Measurements from ENCODE around the gene PIK3CA.
A peak's percentile ranks its signal among the peaks of the same experiment; 100 is the strongest.
"Not testable (repeated sequence)": the region's sequence is repeated elsewhere in the genome, so short reads cannot be mapped to it uniquely, and the experiment has no call there.

PIK3CA gene

DNA sequence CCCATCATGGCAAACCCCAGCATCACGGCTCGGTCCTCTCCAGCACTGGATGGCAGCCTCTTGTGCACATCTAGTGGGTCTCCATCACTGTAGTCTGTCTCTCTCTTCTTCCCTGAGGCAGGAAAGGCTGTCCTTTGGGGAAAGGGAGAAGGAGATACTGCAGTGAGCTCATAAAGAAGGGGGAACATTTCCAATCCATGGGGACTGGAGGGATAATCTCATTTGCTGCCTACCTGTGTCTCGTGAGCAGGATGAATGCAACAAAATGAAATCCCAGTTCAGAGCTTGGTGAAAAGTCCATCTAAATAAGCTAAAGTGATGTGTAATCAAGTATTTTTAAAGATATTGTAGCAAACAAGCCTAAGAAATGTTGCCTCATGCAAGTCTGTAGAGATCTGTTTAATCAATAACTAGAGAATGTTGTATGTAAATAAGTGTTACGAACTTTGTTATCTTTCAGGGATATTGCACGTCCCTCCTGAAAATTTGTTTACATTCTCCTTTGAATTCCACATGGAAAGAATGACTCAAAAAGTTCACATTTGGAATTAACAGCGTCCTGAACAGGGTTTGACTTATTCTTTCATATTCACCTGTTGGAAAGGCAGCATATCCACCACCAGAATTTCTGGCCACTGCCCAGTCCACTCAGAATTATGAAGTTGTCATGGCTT lies 102.8 kb downstream of the PIK3CA start, which contains the start of gene KCNMB3:
KCNMB3 (minus strand) TSS at position 312 of the 674 bp plus-strand sequence; CDS start at position 188, 124 bp downstream.
- no peak for DNase-seq (ENCODE audit: low read depth, low spot score)
- no peak within 1 kb of the TSS for H3K4me3 ChIP-seq (ENCODE audit: low read length)

DNA sequence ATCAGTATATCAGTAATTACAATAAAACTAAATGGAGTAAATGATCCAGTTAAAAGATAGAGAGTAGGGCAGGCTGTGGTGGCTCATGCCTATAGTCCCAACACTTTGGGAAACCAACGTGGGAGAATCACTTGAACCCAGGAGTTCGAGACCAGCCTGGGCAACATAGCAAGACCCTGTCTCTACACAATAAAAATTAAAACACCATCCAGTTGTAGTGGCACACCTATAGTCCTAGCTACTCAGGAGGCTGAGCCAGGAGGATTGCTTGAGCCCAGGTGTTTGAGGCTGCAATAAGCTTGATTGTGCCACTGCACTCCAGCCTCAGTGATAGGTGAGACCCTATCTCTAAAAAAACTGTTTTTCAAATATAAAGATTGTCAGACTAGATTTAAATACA lies 108.7 kb downstream of the PIK3CA start:
- no peak for DNase-seq (ENCODE audit: low read depth, low spot score)
- H3K4me3 ChIP-seq (ENCODE audit: low read length), result no peak overlapping the region

DNA sequence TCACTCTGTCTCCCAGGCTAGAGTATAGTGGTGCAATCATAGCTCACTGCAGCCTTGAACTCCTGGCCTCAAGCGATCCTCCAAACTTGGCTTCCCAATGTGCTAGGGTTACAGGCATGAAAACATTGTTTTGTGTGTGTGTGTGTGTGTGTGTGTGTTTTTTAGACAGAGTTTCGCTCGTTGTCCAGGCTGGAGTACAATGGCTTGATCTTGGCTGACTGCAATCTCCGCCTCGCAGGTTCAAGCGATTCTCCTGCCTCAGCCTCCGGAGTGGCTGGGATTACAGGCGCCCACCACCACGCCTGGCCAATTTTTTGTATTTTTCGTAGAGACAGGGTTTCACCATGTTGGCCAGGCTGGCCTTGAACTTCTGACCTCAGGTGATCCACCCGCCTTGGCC lies 109.6 kb downstream of the PIK3CA start:
- H3K4me3 ChIP-seq (ENCODE audit: low read length); DNase-seq (ENCODE audit: low read depth, low spot score): not testable (repeated sequence)

DNA sequence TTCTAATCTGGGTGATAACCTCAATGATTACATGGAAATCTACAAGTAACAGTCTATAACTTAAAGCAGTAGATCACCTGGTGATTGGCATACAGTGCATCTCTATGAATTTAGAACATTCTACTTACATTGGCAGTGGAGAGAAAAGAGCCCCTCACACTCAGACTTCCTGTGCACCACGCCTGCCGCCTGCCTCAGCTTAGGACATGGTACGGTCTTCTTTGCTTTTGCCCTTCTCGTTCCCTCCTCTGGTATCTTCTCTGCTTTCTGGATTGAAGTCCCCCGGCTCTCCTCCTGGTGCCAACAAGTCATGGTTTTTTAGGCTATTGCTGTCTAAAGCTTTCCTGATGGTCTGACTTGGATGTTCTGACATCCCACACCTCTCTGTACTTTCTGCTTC lies 110.7 kb downstream of the PIK3CA start:
- no peak overlapping the region for H3K4me3 ChIP-seq (ENCODE audit: low read length)
- no peak for DNase-seq (ENCODE audit: low read depth, low spot score)

DNA sequence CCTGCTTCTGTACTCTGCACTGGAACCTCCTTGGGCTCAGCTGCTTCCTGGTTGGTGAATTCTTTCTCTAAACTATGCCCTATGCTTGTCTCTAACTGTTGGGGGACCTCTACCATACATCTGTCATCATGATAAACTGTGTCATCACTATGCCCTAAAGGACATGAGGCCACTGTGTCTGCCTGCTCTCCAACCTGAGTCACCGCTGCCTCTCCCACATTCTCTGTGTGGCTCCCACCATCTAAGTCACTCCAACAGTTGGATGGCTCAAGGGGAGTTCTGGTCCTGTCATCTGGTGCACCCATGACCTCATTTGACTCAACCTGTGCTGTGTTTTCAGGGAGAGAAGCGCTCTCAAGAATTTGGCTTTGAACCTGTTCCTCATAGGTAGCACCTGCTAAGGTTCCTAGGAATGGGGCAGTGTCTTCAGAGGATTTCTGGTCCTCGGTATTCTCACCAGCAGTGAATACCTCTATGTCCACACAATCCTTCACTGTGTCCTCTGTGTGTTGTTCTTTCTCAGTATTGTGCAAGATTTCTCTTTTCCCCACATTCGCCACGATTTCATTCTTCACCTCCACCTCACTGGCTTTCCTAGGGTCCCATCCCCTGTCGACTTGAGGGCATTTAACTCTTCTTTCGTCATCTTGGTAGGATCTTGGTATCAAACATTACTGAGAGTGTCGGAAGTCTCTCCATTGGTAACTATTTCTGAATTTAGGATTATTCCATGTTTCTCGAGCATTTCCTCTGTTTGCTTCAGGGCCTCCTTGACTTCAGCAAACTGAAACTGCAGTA lies 112.0 kb downstream of the PIK3CA start:
- not testable (repeated sequence) for H3K4me3 ChIP-seq (ENCODE audit: low read length); DNase-seq (ENCODE audit: low read depth, low spot score)

DNA sequence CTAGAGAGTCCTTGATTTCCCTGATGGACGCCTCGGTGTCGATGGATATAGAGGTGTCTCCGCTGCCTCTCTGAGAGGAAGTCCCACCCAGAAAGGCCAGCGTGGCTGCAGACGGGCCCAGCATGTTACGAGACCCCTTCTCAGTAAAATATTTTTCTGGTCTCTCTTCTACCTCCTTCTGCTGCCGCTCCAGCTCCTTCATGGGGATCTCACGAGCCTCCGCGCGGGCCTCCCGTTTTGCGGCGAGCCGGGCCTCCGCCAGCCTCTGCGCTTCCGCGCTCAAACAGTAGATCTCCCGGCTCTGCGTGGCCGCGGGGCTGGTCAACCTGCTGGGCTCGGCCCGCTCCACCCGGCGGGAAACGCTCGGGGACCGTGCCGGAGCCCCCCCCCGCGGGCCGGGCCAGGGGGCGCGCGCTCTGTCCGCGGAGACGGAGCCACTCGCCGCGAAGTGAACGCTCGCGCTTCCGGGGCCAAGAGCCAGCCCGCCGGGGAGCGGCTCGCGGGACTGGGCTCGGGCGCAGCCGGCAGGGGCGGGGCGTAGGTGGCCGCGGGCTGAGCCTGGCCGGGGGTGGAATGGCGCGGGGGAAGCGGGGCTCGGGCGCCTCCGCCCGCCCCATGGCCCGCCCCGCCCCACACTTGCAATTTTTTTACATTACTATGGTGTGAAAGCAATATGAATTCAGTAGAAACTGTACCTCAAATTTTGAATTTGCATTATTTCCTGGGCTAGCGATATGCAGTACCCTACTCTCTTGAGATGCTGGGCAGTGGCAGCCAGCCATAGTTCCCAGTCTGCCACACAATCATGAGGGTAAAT lies 113.0 kb downstream of the PIK3CA start:
- no peak for DNase-seq (ENCODE audit: low read depth, low spot score)

DNA sequence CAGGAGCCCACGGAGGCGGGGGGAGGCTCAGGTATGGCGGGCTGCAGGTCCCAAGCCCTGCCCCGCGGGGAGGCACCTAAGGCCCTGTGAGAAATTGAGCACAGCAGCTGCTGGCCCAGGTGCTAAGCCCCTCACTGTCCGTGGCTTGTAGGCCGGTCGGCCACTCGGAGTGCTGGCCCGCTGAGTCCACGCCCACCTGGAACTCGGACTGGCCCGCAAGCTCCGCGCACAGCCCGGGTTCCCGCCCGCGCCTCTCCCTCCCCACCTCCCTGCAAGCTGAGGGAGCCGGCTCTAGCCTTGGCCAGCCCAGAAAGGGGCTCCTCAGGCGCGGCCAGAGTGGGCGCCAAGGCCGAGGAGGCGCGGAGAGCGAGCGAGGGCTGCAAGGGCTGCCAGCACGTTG lies 115.0 kb downstream of the PIK3CA start:
- DNase-seq (ENCODE audit: low read depth, low spot score), result no peak
- H3K4me3 ChIP-seq (ENCODE audit: low read length), result no peak overlapping the region

More for the DNA sequence above, 113.0 kb downstream of the PIK3CA start:
- no peak overlapping the region for H3K4me3 ChIP-seq (ENCODE audit: low read length)

DNA sequence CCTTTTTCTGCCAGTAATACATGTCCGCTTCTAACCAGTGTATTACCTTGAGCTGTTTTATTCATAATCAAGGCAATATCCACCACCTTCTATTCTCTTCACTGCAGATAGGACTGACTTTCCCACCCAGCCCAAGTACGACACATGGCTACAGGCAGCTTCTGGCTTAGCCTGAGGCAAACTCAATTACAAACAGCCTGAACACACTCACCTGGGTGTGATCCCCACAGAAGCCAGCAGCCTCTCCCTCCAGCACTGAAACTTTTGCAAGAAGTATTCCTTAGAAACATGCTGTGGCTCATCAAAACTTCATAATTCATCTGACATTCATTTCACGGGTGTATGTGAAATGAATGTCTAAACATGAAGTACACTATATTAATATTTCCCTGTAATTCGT lies 116.3 kb downstream of the PIK3CA start:
- no peak overlapping the region for H3K4me3 ChIP-seq (ENCODE audit: low read length)
- no peak for DNase-seq (ENCODE audit: low read depth, low spot score)

DNA sequence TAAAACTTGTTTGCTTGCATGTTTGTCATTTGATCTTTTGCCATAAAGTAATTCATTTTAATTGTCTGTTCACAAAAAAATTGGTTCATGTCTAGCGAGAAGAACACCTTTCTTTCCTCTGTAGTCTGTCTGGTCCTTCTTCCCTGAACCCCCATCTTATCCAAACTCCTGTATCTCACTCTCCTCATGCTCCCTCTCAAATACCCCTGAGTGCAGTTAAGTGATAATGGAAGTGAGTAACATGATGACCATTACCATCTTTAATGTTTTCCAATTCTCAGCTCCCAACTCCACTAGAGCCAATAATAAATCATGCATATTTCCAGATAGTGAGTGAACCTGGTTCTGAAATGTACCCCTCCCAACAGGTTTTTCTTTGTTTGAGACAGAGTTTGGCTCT lies 116.9 kb downstream of the PIK3CA start:
- H3K4me3 ChIP-seq (ENCODE audit: low read length), result no peak overlapping the region
- DNase-seq (ENCODE audit: low read depth, low spot score), result no peak

DNA sequence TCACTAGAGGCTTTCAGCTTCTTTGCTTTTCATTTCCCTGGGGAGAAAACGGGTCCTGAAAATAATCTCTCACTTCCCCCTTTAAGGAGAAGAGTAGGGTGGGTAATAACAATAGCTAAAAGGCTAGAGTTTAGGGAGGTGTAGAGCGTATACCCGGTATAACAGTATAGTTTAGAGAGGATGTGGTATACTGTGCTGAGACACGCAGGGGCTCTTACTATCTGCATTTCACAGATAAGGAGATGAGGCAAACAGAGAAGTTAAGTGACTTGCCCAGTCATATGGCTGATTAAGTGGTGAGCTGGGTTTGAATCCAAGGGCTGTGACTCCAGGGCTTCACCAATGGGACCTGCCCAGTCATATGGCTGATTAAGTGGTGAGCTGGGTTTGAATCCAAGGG lies 117.7 kb downstream of the PIK3CA start:
- peak; percentile 88 for DNase-seq (ENCODE audit: low read depth, low spot score)
- no peak overlapping the region for H3K4me3 ChIP-seq (ENCODE audit: low read length)

DNA sequence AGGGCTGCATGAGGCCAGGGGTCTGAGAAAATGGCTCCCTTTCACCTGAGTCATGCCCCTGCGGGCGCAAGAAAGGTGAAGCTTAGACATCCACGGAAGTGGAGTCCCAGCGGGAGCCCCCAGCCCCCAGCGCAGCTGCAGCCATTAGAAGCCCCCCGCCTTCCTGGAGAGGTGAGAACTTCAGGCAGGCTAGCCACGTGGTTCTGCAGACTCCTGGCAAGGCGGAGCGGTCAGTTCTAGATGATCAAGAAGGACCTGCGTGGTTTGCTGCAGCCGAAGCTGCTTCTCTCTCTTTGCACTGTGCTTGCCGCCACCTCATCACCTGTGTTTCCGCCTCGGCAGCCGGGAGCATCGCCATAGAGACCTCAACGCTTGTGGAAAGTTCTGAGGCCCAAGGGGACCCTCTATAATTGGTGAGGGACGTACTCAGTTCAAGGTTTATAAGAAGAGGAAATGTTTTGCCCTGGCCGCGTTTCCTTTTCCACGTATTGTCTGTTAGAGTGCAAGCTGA lies 118.6 kb downstream of the PIK3CA start:
- H3K4me3 ChIP-seq (ENCODE audit: low read length), result no peak overlapping the region
- DNase-seq (ENCODE audit: low read depth, low spot score), result no peak

DNA sequence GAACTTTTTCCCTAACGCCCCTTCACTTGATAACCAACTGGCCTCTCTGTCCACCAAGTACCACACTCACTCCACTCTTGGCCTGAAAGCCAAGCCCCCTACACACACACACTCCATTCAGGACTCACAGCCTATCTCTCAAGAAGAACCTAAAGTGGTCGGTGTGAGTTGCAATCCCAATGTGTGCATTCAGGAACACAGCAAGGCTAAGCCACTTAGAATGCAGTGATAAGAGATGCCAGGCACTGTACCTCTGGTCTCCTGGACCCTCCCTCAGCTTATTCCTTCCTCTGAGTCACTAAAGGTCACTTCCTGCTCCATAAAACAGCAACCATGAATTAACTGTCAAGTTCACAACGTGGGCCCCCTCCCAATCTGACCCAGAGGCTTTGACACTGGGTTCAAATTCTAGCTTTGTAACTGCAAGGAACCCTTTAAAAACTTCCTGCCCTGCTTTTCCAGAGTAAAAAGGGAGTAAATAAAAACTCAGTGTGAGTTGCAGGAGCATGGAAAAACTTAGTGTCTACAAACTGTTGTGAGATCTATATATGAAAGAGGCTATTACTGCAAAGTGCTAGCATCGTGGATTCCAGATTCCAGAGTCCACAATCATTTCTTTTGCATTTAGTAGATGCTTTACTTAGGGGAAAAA lies 120.4 kb downstream of the PIK3CA start:
- no peak for DNase-seq (ENCODE audit: low read depth, low spot score)
- no peak overlapping the region for H3K4me3 ChIP-seq (ENCODE audit: low read length)

DNA sequence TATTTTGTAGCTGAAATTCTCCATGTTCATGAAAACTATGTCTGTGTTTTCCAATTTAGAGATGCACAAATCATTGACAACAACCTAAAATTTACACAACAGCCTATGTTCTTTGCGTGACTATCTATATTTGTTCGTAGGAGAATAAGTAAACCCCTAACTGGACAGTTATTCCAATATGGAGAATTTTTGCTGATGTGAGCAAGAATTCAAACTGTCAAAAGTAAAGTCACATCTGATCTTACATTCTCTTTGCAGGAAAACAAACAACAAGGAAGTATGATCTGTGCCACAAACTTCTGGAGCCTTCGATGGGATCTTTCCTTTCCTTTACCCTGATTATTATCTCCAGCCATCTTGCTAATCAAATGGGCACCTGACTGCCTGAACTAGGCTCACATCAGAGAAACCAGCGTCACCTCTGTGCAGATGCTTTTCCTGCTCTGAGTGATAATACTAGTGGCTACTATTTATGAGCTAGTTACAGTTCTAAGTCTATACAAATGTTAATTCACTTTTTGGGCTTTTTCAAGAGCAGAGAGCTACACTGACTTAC lies 121.1 kb downstream of the PIK3CA start:
- no peak for DNase-seq (ENCODE audit: low read depth, low spot score)
- H3K4me3 ChIP-seq (ENCODE audit: low read length), result no peak overlapping the region

DNA sequence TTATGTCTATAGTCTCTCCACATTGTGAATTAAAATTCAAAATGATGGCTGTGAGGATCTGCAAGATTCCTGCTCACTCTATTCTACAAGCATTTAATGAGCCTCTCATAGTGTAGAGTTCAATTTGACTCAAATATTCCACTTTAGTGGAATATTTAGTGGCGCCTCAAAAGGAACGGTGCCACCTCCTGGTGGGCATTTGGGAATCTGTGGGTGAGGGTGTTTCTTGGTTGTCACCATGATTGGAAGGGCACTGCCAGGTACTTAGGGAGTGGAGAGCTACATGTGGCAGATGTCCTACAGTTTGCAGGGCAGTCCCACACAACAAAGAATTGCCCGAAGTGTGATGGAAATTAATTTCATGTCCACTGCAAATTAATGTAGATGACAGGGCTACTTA lies 124.2 kb downstream of the PIK3CA start:
- H3K4me3 ChIP-seq (ENCODE audit: low read length), result no peak overlapping the region
- DNase-seq (ENCODE audit: low read depth, low spot score), result no peak

DNA sequence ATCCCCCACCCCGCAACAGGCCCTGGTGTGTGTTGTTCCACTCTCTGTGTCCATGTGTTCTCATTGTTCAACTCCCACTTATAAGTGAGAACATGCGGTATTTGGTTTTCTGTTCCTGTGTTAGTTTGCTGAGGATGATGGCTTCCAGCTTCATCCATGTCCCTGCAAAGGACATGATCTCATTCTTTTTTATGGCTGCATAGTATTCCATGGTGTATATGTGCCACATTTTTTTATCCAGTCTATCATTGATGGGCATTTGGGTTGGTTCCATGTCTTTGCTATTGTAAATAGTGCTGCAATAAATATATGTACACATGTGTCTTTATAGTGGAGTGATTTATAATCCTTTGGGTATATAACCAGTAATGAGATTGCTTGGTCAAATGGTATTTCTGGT lies 126.3 kb downstream of the PIK3CA start:
- DNase-seq (ENCODE audit: low read depth, low spot score); H3K4me3 ChIP-seq (ENCODE audit: low read length): not testable (repeated sequence)

DNA sequence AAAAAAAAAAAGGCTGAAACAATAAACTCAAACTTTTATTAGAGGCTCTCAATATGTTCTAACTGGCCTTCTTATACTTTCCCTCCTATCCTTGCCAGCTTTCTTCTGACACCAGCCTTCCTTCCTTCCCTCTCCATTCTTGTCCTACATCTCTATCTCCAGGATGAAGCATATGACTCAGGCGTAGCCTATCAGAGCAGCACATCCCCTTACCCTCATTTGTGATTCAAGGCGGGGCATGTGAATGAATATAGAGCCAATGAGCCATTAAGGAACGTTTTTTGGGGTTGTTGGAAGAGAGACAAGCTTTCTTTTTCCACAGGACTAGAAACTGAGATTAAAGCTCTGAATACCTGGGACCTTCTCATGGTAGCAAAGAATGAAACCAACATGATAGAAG lies 127.8 kb downstream of the PIK3CA start:
- H3K4me3 ChIP-seq (ENCODE audit: low read length), result no peak overlapping the region
- no peak for DNase-seq (ENCODE audit: low read depth, low spot score)

DNA sequence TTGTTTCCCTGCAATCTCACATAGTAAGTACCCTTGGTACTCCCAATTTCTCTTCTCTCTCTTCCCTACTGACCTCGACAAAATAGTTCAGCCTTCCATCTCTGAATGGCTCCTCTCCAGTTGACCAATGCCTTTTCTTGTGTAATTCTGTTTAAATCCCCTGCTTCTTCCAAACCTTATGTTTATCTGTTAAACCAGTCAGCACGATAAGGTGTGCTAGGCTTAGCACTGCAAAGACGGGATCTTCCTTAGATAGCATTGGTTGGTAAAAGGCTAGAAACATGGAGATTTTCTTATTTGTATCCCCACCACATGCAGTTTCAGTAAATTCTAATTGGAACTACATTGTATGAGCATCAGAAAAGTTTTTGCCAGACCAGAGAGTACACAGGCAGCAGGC lies 128.6 kb downstream of the PIK3CA start:
- DNase-seq (ENCODE audit: low read depth, low spot score), result no peak
- no peak overlapping the region for H3K4me3 ChIP-seq (ENCODE audit: low read length)

DNA sequence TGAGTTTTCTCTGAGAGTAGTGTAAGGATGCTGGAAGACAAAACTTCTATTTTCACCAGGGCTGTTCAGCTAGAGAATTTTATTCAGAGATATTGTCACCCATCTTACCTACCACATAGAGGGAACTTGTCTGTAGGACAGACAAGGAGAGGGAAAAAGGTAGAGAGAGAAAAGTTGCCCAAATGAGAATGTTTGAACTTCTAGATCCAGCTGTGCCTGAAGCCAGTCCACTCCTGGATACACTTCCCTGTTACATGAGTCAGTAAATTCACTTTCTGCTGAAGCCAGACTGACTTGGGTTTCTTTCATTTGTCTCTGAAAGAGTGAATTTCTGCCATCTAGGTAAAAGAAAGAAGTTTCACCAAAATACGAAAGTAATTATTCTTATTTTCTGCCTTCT lies 130.0 kb downstream of the PIK3CA start:
- no peak overlapping the region for H3K4me3 ChIP-seq (ENCODE audit: low read length)
- DNase-seq (ENCODE audit: low read depth, low spot score), result no peak

Data from Jurkat, Clone E6-1 (cell line).